Duodenal mucosa (tissue), 2 donors: Measurements from ENCODE around the gene DDX31.

ENCODE experiments used
- H3K27ac ChIP-seq: one replicate; pipeline ENCODE4 v1.7.0; 2013; ENCODE audit warnings: low read depth, low read length
- H3K27me3 ChIP-seq, 2 donors: one replicate each; pipeline ENCODE4 v1.7.0; 2013; ENCODE audit warnings: low read length in 2 of 2, control low read depth in 1 of 2; ENCODE audit not compliant: insufficient read depth in 2 of 2, control insufficient read depth in 1 of 2
- H3K36me3 ChIP-seq, 2 donors: one replicate each; pipeline ENCODE4 v1.7.0; 2013; ENCODE audit warnings: low read length in 2 of 2, control low read depth in 1 of 2; ENCODE audit not compliant: insufficient read depth in 2 of 2, control insufficient read depth in 1 of 2
- H3K4me1 ChIP-seq, 2 donors: one replicate each; pipeline ENCODE4 v1.7.0; 2013; ENCODE audit warnings: low read length in 2 of 2, control low read depth in 1 of 2; ENCODE audit not compliant: insufficient read depth in 2 of 2, control insufficient read depth in 1 of 2
- H3K4me3 ChIP-seq, 2 donors: one replicate each; pipeline ENCODE4 v1.7.0; 2013; ENCODE audit warnings: low read length in 2 of 2, low read depth in 1 of 2
- H3K9ac ChIP-seq, 2 donors: one replicate each; pipeline ENCODE4 v1.7.0; 2013; ENCODE audit warnings: low read length in 2 of 2, low read depth in 1 of 2
- H3K9me3 ChIP-seq, 2 donors: one replicate each; pipeline ENCODE4 v1.7.0; 2013; ENCODE audit warnings: low read length in 2 of 2, control low read depth in 1 of 2; ENCODE audit not compliant: control insufficient read depth in 1 of 2

Gene DDX31

GRCh38 chr9:132677976-132678375, 8.2 kb upstream of the DDX31 start:
- Histone ChIP-seq H3K27me3 (no peaks in the 10 kb centered on the region), H3K4me1 (peaks cover 4 to 6% of the 10 kb centered on the region in 2 donors), H3K4me3 (no peak overlapping the region), H3K27ac (no peak overlapping the region), H3K9me3 (no peaks in the 10 kb centered on the region), H3K9ac (no peak overlapping the region), H3K36me3 (peaks cover 24 to 36% of the 10 kb centered on the region in 2 donors)

GRCh38 chr9:132674485-132674884, 4.7 kb upstream of the DDX31 start:
- H3K9me3 ChIP-seq, result no peaks in the 10 kb centered on the region
- no peak overlapping the region for H3K27ac ChIP-seq
- H3K4me1 ChIP-seq, result peaks cover 21 to 22% of the 10 kb centered on the region in 2 donors
- H3K36me3 ChIP-seq, result peaks cover 16 to 17% of the 10 kb centered on the region in 2 donors
- H3K27me3 ChIP-seq, result no peaks in the 10 kb centered on the region
- no peak overlapping the region for H3K9ac ChIP-seq
- no peak overlapping the region for H3K4me3 ChIP-seq

- Histone ChIP-seq H3K9me3 (no peaks in the 10 kb centered on the region), H3K36me3 (peaks cover 6 to 7% of the 10 kb centered on the region in 2 donors), H3K27ac (no peak overlapping the region), H3K4me1 (peaks cover 22 to 24% of the 10 kb centered on the region in 2 donors), H3K9ac (no peak overlapping the region), H3K27me3 (no peaks in the 10 kb centered on the region), H3K4me3 (no peak overlapping the region)
These were observed 3.6 kb upstream of the DDX31 start for GRCh38 chr9:132673355-132673754.

- H3K36me3 ChIP-seq, result no peaks in the 10 kb centered on the region
- H3K9ac ChIP-seq, result no peak overlapping the region
- peak overlapping the region in 1 of 2 donors; percentile 18 for H3K4me3 ChIP-seq
- no peaks in the 10 kb centered on the region for H3K27me3 ChIP-seq
- peaks cover 22 to 24% of the 10 kb centered on the region in 2 donors for H3K4me1 ChIP-seq
- no peaks in the 10 kb centered on the region for H3K9me3 ChIP-seq
- no peak overlapping the region for H3K27ac ChIP-seq
These were observed 2.6 kb upstream of the DDX31 start for GRCh38 chr9:132672413-132672690.

- H3K36me3 ChIP-seq, result no peaks in the 10 kb centered on the region
- H3K9me3 ChIP-seq, result no peaks in the 10 kb centered on the region
- peak overlapping the region; percentile 96 to 98 for H3K4me3 ChIP-seq
- H3K4me1 ChIP-seq, result peaks cover 22 to 24% of the 10 kb centered on the region in 2 donors
- no peak overlapping the region for H3K27ac ChIP-seq
- no peak overlapping the region for H3K9ac ChIP-seq
- no peaks in the 10 kb centered on the region for H3K27me3 ChIP-seq
These were observed 2.0 kb upstream of the DDX31 start for GRCh38 chr9:132671620-132672412.

DNA sequence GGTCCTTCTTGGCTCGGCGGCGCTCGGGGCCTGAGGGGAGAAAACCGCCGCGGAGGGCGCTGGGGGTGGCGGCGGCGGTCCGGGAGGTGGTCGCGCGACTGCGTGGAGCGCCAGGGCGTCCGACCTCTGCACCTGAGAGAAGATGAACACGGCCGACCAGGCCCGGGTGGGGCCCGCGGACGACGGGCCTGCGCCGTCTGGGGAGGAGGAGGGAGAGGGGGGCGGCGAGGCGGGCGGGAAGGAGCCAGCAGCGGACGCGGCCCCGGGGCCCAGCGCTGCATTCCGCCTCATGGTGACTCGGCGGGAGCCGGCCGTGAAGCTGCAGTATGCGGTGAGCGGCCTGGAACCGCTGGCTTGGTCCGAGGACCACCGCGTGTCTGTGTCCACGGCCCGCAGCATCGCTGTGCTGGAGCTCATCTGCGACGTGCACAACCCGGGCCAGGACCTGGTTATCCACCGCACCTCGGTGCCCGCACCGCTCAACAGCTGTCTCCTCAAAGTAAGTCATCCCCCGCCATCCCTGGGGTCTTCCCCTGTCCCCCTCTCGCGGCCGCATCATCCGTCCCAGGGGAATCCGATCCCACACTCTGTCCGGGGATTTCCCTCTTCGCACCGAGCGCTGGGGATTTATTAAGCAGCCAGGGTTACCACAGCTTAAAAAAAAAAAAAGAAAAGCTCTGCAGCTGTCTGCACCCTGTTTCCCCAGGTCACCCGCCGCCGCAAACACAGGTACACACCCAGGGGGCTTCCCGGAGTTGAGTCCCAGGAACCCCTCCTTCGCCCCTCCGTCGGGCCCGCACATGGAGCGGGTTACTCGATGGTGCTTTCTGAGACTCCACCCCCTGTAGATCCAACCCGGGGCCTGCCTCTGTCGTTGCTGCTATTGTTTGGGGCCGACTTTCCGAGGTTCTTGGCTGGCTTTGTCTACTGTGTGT, 941 bp upstream of the DDX31 start, which contains the start of gene GTF3C4:
Gene GTF3C4, plus strand, starts transcription at position 8 of the 935 bp plus-strand sequence. Its CDS starts 135 bp downstream, at position 143.
- H3K9me3 ChIP-seq, result no peaks in the 10 kb centered on the region
- H3K4me1 ChIP-seq, result peaks cover 22 to 24% of the 10 kb centered on the region in 2 donors
- no peaks in the 10 kb centered on the region for H3K27me3 ChIP-seq
- peak within 1 kb of the TSS; percentile 96 to 98 for H3K4me3 ChIP-seq
- H3K27ac ChIP-seq, result peak within 1 kb of the TSS; percentile 97
- peak within 1 kb of the TSS; percentile 91 to 95 for H3K9ac ChIP-seq
- no peaks in the 10 kb centered on the region for H3K36me3 ChIP-seq

GRCh38 chr9:132669319-132669697, 475 bp downstream of the DDX31 start:
- Histone ChIP-seq H3K9me3 (no peaks in the 10 kb centered on the region), H3K27me3 (no peaks in the 10 kb centered on the region), H3K4me3 (peak overlapping the region; percentile 96 to 98), H3K4me1 (peaks cover 22 to 24% of the 10 kb centered on the region in 2 donors), H3K9ac (peak overlapping the region; percentile 91 to 95), H3K36me3 (no peaks in the 10 kb centered on the region), H3K27ac (no peak overlapping the region)

DNA sequence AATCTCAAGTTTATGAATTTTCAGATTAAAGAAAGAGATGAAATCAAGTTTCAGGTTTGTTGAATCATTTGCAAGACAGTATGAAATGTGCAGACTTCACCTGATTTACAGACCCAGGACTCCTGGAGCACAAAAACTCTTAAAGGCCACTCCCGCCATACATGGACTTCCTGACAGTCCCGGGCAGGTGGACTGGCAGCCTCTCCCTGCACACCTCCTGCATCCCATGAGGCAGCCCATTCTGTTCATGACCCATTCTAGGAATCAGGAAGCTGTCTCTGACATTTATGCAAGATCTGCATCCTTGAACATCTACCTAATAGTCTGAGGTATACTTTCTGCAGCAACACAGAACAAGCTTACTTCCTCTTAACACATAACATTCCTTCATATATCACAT, 5.9 kb downstream of the DDX31 start:
- H3K36me3 ChIP-seq, result peaks cover 12 to 33% of the 10 kb centered on the region in 2 donors
- H3K9ac ChIP-seq, result no peak overlapping the region
- no peaks in the 10 kb centered on the region for H3K9me3 ChIP-seq
- H3K27ac ChIP-seq, result no peak overlapping the region
- no peaks in the 10 kb centered on the region for H3K4me1 ChIP-seq
- H3K4me3 ChIP-seq, result no peak overlapping the region
- no peaks in the 10 kb centered on the region for H3K27me3 ChIP-seq

- Histone ChIP-seq H3K36me3 (peaks cover 12 to 39% of the 10 kb centered on the region in 2 donors), H3K27me3 (no peaks in the 10 kb centered on the region), H3K4me3 (no peak overlapping the region), H3K9ac (no peak overlapping the region), H3K4me1 (no peaks in the 10 kb centered on the region), H3K27ac (no peak overlapping the region), H3K9me3 (no peaks in the 10 kb centered on the region)
These were observed 6.7 kb downstream of the DDX31 start for GRCh38 chr9:132663117-132663516.
